ENCODE measurements around the gene NPHP3. TPM values are rescaled to one million over a fixed set of nuclear protein-coding genes. Genes with fewer than 3 reads are reported as not detected.

Gene NPHP3
- total RNA-seq, 1 donor from 2014 or later: 49.1 TPM

DNA sequence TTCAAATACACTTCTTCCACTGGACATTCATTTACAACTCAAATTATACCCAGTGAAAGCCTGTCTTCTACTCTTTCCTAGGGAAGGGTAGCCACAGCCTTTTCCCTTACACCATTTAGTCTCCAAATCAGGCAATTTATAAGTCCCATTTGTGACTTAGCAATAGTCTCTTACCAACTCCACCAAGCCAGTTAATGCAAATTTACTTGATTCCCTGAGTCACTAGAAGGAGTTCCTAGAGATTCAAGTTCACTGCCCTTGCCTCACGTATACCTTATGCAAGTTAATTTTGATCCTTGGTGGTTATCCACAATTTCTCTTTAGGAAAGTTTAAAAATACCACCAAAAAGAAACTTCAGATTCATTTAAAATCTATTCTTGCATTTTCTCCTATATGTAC is 16.1 kb upstream of the NPHP3 start:
- Histone ChIP-seq H3K9me3 (no peaks in the 10 kb centered on the region), H3K4me3 (no peak overlapping the region), H3K27me3 (no peaks in the 10 kb centered on the region), H3K27ac (no peak overlapping the region), H3K4me1 (no peaks in the 10 kb centered on the region), H3K36me3 (no peaks in the 10 kb centered on the region)
- intact Hi-C loops (cut with DNase I): no loop called here
- DNase-seq (ENCODE audit: extremely low spot score in 2 of 2): no peak
- TF ChIP-seq POLR2A (IDR thresholded peaks at IDR 0.05) (no peak), POLR2AphosphoS5 (IDR thresholded peaks at IDR 0.05; ENCODE audit: insufficient read depth in 1 of 2, low read depth in 1 of 2) (no peak)
- TF ChIP-seq, protein P1, sequence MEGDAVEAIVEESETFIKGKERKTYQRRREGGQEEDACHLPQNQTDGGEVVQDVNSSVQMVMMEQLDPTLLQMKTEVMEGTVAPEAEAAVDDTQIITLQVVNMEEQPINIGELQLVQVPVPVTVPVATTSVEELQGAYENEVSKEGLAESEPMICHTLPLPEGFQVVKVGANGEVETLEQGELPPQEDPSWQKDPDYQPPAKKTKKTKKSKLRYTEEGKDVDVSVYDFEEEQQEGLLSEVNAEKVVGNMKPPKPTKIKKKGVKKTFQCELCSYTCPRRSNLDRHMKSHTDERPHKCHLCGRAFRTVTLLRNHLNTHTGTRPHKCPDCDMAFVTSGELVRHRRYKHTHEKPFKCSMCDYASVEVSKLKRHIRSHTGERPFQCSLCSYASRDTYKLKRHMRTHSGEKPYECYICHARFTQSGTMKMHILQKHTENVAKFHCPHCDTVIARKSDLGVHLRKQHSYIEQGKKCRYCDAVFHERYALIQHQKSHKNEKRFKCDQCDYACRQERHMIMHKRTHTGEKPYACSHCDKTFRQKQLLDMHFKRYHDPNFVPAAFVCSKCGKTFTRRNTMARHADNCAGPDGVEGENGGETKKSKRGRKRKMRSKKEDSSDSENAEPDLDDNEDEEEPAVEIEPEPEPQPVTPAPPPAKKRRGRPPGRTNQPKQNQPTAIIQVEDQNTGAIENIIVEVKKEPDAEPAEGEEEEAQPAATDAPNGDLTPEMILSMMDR (IDR thresholded peaks at IDR 0.05): no peak

DNA sequence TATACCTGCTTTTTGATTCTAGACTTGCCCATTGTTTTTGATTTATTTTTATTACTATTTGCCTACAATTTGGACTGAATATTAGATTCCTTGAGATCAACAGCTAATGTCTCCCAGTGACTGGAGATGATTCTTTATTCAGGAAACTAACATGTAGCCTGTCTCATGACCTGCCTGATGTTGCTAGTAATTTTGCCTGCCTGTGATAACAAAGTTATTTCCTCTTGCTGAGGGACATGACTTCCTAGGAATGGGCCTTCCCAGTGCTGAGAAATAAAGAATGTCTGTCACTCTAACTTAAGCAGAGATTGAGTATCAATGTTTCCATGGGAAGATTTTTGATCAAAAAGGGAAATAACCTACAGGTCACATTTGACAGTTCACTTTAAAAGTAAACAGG is 13.4 kb upstream of the NPHP3 start:
- no peaks in the 10 kb centered on the region for H3K4me1 ChIP-seq
- intact Hi-C loops (cut with DNase I): no loop called here
- DNase-seq (ENCODE audit: extremely low spot score in 2 of 2): no peak
- no peak overlapping the region for H3K27ac ChIP-seq
- TF ChIP-seq POLR2A (IDR thresholded peaks at IDR 0.05): no peak
- TF ChIP-seq, protein P1 (IDR thresholded peaks at IDR 0.05): no peak
- no peak for TF ChIP-seq POLR2AphosphoS5 (IDR thresholded peaks at IDR 0.05; ENCODE audit: insufficient read depth in 1 of 2, low read depth in 1 of 2)
- no peaks in the 10 kb centered on the region for H3K9me3 ChIP-seq
- H3K36me3 ChIP-seq: no peaks in the 10 kb centered on the region
- no peak overlapping the region for H3K4me3 ChIP-seq
- no peaks in the 10 kb centered on the region for H3K27me3 ChIP-seq

DNA sequence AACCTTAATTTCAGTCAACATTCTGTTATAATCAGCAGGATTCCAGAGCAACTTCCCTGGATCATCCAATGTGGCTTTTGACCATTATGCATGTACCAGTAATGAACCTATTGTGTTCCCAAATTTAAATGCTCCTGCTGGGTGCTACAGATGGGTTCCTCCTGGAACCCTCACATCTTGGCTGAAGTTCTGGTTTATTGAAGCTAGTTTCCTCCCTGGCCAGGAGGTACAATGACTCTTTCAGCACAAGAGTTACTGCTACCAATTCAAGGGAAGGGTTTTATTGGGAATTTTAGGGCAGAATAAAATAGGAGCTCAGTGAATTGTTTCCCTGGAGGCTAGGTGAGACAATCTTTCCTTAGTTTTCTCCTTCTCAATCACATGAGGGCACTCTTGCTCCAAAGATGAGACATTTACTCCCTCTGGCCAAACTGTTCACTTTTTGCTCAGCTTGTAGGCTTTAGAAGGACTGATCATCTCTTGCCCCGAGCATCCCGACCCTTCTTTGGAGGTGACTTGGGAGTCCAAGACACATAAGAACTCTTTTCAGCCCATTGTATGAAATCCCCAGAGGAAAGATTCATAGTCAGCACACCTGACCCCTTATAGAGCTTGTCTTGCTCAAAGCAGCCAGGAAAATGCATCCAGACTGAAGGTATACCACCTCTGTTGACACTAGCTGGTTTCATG is 8.8 kb upstream of the NPHP3 start:
- TF ChIP-seq POLR2AphosphoS5 (IDR thresholded peaks at IDR 0.05; ENCODE audit: insufficient read depth in 1 of 2, low read depth in 1 of 2): no peak
- no peak for TF ChIP-seq POLR2A (IDR thresholded peaks at IDR 0.05)
- TF ChIP-seq, protein P1 (IDR thresholded peaks at IDR 0.05): no peak
- Histone ChIP-seq H3K9me3 (no peaks in the 10 kb centered on the region), H3K4me1 (no peaks in the 10 kb centered on the region), H3K36me3 (no peaks in the 10 kb centered on the region), H3K27ac (no peak overlapping the region), H3K4me3 (no peak overlapping the region), H3K27me3 (no peaks in the 10 kb centered on the region)
- intact Hi-C loops (cut with DNase I): no loop called here
- no peak for DNase-seq (ENCODE audit: extremely low spot score in 2 of 2)

DNA sequence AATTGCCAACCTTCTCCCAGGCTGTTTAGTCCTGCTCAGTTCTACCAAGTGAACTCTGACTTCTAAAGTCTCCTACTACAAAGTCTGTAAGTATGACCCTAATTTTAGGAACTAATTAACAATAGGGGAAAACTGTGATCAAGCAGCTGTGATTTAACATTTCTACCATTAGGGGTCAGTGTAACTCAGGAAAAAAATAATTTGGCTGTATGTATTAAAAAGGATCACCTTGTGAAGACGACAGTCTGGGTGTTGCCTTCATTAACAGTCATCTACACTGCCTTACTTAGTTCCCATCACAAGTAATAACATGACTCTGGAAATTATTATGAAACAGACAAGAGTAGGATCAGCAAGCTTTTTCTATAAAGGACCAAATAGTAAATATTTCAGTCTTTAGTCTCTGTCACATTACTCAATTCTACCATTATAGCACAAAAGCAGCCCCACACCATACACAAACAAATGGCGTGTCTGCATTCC is 4.2 kb upstream of the NPHP3 start:
- Histone ChIP-seq H3K4me1 (peaks cover 3% of the 10 kb centered on the region), H3K9me3 (no peaks in the 10 kb centered on the region), H3K4me3 (no peak overlapping the region), H3K27me3 (no peaks in the 10 kb centered on the region), H3K36me3 (no peaks in the 10 kb centered on the region), H3K27ac (no peak overlapping the region)
- intact Hi-C loops (cut with DNase I): no loop called here
- DNase-seq (ENCODE audit: extremely low spot score in 2 of 2): no peak
- TF ChIP-seq, protein P1 (IDR thresholded peaks at IDR 0.05): peak; percentile 68 to 77 (median 73)
- TF ChIP-seq POLR2A (IDR thresholded peaks at IDR 0.05) (no peak), POLR2AphosphoS5 (IDR thresholded peaks at IDR 0.05; ENCODE audit: insufficient read depth in 1 of 2, low read depth in 1 of 2) (peak in 1 of 2 donors; percentile 26)

Measured in vagina (tissue), 2 donors.